HG03558 (cell line): ENCODE results near the gene ZNF691.
"Not testable (repeated sequence)": the region's sequence is repeated elsewhere in the genome, so short reads cannot be mapped to it uniquely, and the experiment has no call there.

Experiments used
- ATAC-seq: cut with Tn5 transposase; IDR thresholded peaks from one replicate; pipeline ENCODE4 v1.9.1; 2021; ENCODE audit warnings: moderate number of reproducible peaks; ENCODE audit not compliant: unreplicated experiment; ENCODE audit errors: extremely low read depth

The ZNF691 gene

DNA sequence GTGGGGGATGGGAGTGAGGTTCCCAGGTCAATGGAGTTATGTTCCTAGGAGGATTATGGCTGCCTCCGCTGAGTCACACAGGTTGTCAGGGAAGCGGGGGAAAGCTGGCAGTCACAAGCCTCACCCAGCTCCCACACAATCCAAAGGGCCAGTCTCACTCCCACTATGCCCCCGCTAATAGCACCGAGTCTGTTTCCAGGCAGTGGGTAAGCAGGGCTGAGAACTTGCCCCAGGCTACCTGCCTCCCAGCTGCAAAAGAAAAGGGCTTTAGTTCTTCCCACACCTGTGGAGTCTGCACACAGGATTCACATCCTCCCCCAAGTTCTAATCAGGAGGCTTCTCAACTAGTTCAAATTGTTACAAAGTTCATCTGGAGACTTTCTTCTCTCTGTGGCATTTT lies 53.5 kb downstream of the ZNF691 start:
- ATAC-seq, result not testable (repeated sequence)
